H9 (cell line): ENCODE measurements around the gene OR7D2. TPM values are rescaled to one million over a fixed set of nuclear protein-coding genes. Genes with fewer than 3 reads are reported as not detected.
A peak's percentile ranks its signal among the peaks of the same experiment; 100 is the strongest.
"Not testable (repeated sequence)": the region's sequence is repeated elsewhere in the genome, so short reads cannot be mapped to it uniquely, and the experiment has no call there.

ENCODE experiments used
- DNase-seq: peaks from one replicate; pipeline ENCODE4 v3.0.0-alpha.2; 2017
- H2AFZ ChIP-seq: one replicate; pipeline ENCODE4 v1.6.1; 2013; ENCODE audit warnings: mild to moderate bottlenecking, low read length, control low read depth, moderate library complexity
- H2AK5ac ChIP-seq: 2 replicates; pipeline ENCODE4 v1.6.1; 2013; ENCODE audit warnings: low read length, control low read depth, mixed read lengths; ENCODE audit not compliant: insufficient read length
- H2BK120ac ChIP-seq: one replicate; pipeline ENCODE4 v1.6.1; 2013; ENCODE audit warnings: low read depth, mild to moderate bottlenecking, low read length, control low read depth, inconsistent platforms; ENCODE audit not compliant: poor library complexity, severe bottlenecking
- H2BK12ac ChIP-seq: 2 replicates; pipeline ENCODE4 v1.6.1; 2013; ENCODE audit warnings: low read length, control low read depth, mixed read lengths, low read depth; ENCODE audit not compliant: insufficient read length
- H2BK15ac ChIP-seq: 2 replicates; pipeline ENCODE4 v1.6.1; 2013; ENCODE audit warnings: low read depth, low read length, control low read depth
- H2BK20ac ChIP-seq: one replicate; pipeline ENCODE4 v1.6.1; 2013; ENCODE audit warnings: low read depth, mild to moderate bottlenecking, low read length, control low read depth, inconsistent platforms; ENCODE audit not compliant: poor library complexity, severe bottlenecking
- H2BK5ac ChIP-seq: 2 replicates; pipeline ENCODE4 v1.6.1; 2013; ENCODE audit warnings: low read length, control low read depth, mixed read lengths; ENCODE audit not compliant: insufficient read length
- H3K14ac ChIP-seq: 2 replicates; pipeline ENCODE4 v1.6.1; 2013; ENCODE audit warnings: low read length, control low read depth; ENCODE audit not compliant: insufficient read depth
- H3K18ac ChIP-seq: 2 replicates; pipeline ENCODE4 v1.6.1; 2013; ENCODE audit warnings: low read depth, mild to moderate bottlenecking, mixed read lengths, low read length, control low read depth; ENCODE audit not compliant: insufficient read length
- H3K23ac ChIP-seq: 2 replicates; pipeline ENCODE4 v1.6.1; 2013; ENCODE audit warnings: low read length, control low read depth, mixed read lengths, low read depth; ENCODE audit not compliant: insufficient read length
- H3K23me2 ChIP-seq: 2 replicates; pipeline ENCODE4 v1.6.1; 2013; ENCODE audit warnings: low read depth, mild to moderate bottlenecking, mixed read lengths, low read length, control low read depth; ENCODE audit not compliant: insufficient read length, poor library complexity, severe bottlenecking
- H3K27ac ChIP-seq: 2 replicates; pipeline ENCODE4 v1.5.1; 2013; ENCODE audit warnings: low read length, control low read depth, mixed read lengths, low read depth; ENCODE audit not compliant: insufficient read length
- H3K27me3 ChIP-seq: 2 replicates; pipeline ENCODE4 v1.6.1; 2013; ENCODE audit warnings: low read length, control low read depth, inconsistent platforms; ENCODE audit not compliant: insufficient read depth
- H3K4ac ChIP-seq: 2 replicates; pipeline ENCODE4 v1.6.1; 2013; ENCODE audit warnings: low read depth, mild to moderate bottlenecking, control low read depth, inconsistent platforms, low read length, moderate library complexity
- H3K4me1 ChIP-seq: 2 replicates; pipeline ENCODE4 v1.6.1; 2013; ENCODE audit warnings: low read length, control low read depth, inconsistent platforms; ENCODE audit not compliant: insufficient read depth
- H3K4me2 ChIP-seq: 2 replicates; pipeline ENCODE4 v1.6.1; 2013; ENCODE audit warnings: low read length, control low read depth, mixed read lengths; ENCODE audit not compliant: insufficient read length, insufficient read depth
- H3K56ac ChIP-seq: 2 replicates; pipeline ENCODE4 v1.6.1; 2013; ENCODE audit warnings: low read depth, mild to moderate bottlenecking, mixed read lengths, low read length, control low read depth; ENCODE audit not compliant: insufficient read length
- H3K79me1 ChIP-seq: 2 replicates; pipeline ENCODE4 v1.6.1; 2013; ENCODE audit warnings: low read depth, mild to moderate bottlenecking, moderate library complexity, low read length, control low read depth, inconsistent platforms; ENCODE audit not compliant: insufficient read depth, poor library complexity, severe bottlenecking
- H3K79me2 ChIP-seq: 2 replicates; pipeline ENCODE4 v1.6.1; 2013; ENCODE audit warnings: low read length, control low read depth, inconsistent platforms; ENCODE audit not compliant: insufficient read depth
- H3K9ac ChIP-seq: 2 replicates; pipeline ENCODE4 v1.6.1; 2013; ENCODE audit warnings: low read length, control low read depth, mixed read lengths; ENCODE audit not compliant: insufficient read length; ENCODE audit errors: extremely low read depth
- H3K9me3 ChIP-seq: one replicate; pipeline ENCODE4 v1.6.1; 2013; ENCODE audit warnings: low read depth, low read length, inconsistent platforms; ENCODE audit not compliant: control insufficient read depth
- H3T11ph ChIP-seq: one replicate; pipeline ENCODE4 v1.6.1; 2013; ENCODE audit warnings: mild to moderate bottlenecking, low read length, control low read depth, inconsistent platforms
- H4K20me1 ChIP-seq: one replicate; pipeline ENCODE4 v1.6.1; 2013; ENCODE audit not compliant: control insufficient read depth, insufficient read length, insufficient read depth
- H4K5ac ChIP-seq: 2 replicates; pipeline ENCODE4 v1.6.1; 2013; ENCODE audit warnings: low read depth, mild to moderate bottlenecking, mixed read lengths, low read length, control low read depth; ENCODE audit not compliant: insufficient read length
- H4K8ac ChIP-seq: replicated peaks from 2 replicates; pipeline ENCODE4 v1.6.1; 2013; ENCODE audit warnings: low read length, control low read depth, mixed read lengths, low read depth; ENCODE audit not compliant: insufficient read length
- H4K91ac ChIP-seq: 2 replicates; pipeline ENCODE4 v1.6.1; 2013; ENCODE audit warnings: low read depth, mild to moderate bottlenecking, moderate library complexity, mixed read lengths, low read length, control low read depth; ENCODE audit not compliant: insufficient read length
- H3K27ac Mint-ChIP-seq, 3 experiments: 2 replicates in 2 of 3; 3 replicates in 1 of 3; pipeline ENCODE4 v1.8.0; 2020 to 2021; ENCODE audit warnings: mixed read lengths in 3 of 3, mild to moderate bottlenecking in 1 of 3, moderate library complexity in 1 of 3
- H3K27me3 Mint-ChIP-seq: 2 replicates; pipeline ENCODE4 v1.8.0; 2021; ENCODE audit warnings: low read depth, mild to moderate bottlenecking, moderate library complexity, mixed read lengths
- H3K36me3 Mint-ChIP-seq, 3 experiments: 2 replicates in 2 of 3; 3 replicates in 1 of 3; pipeline ENCODE4 v1.8.0; 2020 to 2021; ENCODE audit warnings: low read depth in 3 of 3, mixed read lengths in 3 of 3; ENCODE audit not compliant: insufficient read depth in 1 of 3
- H3K4me1 Mint-ChIP-seq, 2 experiments: 2 replicates each; pipeline ENCODE4 v1.8.0; 2020; ENCODE audit warnings: mixed read lengths in 2 of 2
- H3K4me3 Mint-ChIP-seq, 2 experiments: 2 replicates in 1 of 2; 3 replicates in 1 of 2; pipeline ENCODE4 v1.8.0; 2020 to 2021; ENCODE audit warnings: mild to moderate bottlenecking in 2 of 2, mixed read lengths in 2 of 2, moderate library complexity in 1 of 2
- H3K9me3 Mint-ChIP-seq, 2 experiments: 2 replicates in 1 of 2; 3 replicates in 1 of 2; pipeline ENCODE4 v1.8.0; 2020; ENCODE audit warnings: mild to moderate bottlenecking in 2 of 2, mixed read lengths in 2 of 2, moderate library complexity in 1 of 2
- WGBS: extraction: QIAGEN DNeasy Blood & Tissue Kit; methylation state at CpG from one replicate; pipeline ENCODE4 v1.1.7; 2013; ENCODE audit warnings: missing lambda C conversion rate, low lambda C conversion rate, mixed read lengths; ENCODE audit not compliant: insufficient read length; ENCODE audit errors: extremely low coverage; 5-methylcytosine and 5-hydroxymethylcytosine counted together
- total RNA-seq: library from RNA; stranded (reverse); gene quantifications from 2 replicates; pipeline ENCODE4 v1.2.1, GENCODE V29; 2021
- TF ChIP-seq, protein P1 (sequence below): fragments of 200-600 bp; sonication (generic); conservative IDR thresholded peaks from 3 replicates; pipeline ENCODE4 v1.8.0; 2021; ENCODE audit warnings: antibody characterized with exemption, mild to moderate bottlenecking

Gene OR7D2
- total RNA-seq, 1 experiment from 2014 or later = 0.31 TPM

DNA sequence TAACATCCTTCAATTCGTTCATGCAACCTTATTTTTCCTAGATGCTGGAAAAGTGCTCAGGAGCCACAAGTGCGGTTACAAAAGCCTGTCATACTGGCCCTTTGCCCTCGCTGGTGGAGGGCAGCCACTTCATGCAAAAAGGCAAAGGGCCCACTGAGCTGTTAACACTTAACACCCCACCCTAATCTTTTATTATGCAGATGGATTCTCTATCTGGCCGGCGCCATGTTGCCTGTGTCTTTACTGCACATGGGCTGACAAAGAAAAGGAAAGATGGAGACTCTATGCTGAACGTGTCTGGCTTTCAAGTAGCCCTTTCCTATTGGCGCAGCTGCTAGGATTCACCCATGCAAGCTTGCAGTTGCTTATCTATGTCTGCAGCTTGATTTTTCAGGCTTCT lies 10.8 kb downstream of the OR7D2 start:
- Histone ChIP-seq H3K4me2 (no peak overlapping the region), H3K18ac (peak overlapping the region; percentile 27), H4K20me1 (no peaks in the 10 kb centered on the region), H3K27ac (no peak overlapping the region), H2BK120ac (peak overlapping the region; percentile 83), H3K4ac (no peak overlapping the region; the same call in 1 of the 2 replicates), H3K9me3 (no peaks in the 10 kb centered on the region), H2BK12ac (no peak overlapping the region), H3K14ac (peak overlapping the region; percentile 72; the same call in 1 of the 2 replicates), H3K79me1 (no peaks in the 10 kb centered on the region), H4K91ac (no peak overlapping the region), H3K4me1 (no peaks in the 10 kb centered on the region; the same call in 1 of the 2 replicates), H3K23me2 (no peaks in the 10 kb centered on the region), H4K5ac (peak overlapping the region; percentile 16), H3K23ac (no peak overlapping the region), H3T11ph (peak overlapping the region; percentile 24), H3K56ac (no peak overlapping the region), H3K27me3 (no peaks in the 10 kb centered on the region), H2BK15ac (no peak overlapping the region), H2AK5ac (no peak overlapping the region), H2AFZ (peak overlapping the region; percentile 83), H2BK5ac (no peak overlapping the region), H3K79me2 (no peaks in the 10 kb centered on the region), H2BK20ac (no peak overlapping the region), H3K9ac (no peak overlapping the region), H4K8ac (no peak overlapping the region)
- TF ChIP-seq, protein P1, sequence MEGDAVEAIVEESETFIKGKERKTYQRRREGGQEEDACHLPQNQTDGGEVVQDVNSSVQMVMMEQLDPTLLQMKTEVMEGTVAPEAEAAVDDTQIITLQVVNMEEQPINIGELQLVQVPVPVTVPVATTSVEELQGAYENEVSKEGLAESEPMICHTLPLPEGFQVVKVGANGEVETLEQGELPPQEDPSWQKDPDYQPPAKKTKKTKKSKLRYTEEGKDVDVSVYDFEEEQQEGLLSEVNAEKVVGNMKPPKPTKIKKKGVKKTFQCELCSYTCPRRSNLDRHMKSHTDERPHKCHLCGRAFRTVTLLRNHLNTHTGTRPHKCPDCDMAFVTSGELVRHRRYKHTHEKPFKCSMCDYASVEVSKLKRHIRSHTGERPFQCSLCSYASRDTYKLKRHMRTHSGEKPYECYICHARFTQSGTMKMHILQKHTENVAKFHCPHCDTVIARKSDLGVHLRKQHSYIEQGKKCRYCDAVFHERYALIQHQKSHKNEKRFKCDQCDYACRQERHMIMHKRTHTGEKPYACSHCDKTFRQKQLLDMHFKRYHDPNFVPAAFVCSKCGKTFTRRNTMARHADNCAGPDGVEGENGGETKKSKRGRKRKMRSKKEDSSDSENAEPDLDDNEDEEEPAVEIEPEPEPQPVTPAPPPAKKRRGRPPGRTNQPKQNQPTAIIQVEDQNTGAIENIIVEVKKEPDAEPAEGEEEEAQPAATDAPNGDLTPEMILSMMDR = no peak
- peaks cover 15% of the 10 kb centered on the region for H3K27me3 Mint-ChIP-seq
- peaks cover 13 to 17% (median 14%) of the 10 kb centered on the region in 3 experiments for H3K36me3 Mint-ChIP-seq
- WGBS = no CpG with 5 or more reads among the region's 7 CpGs
- H3K4me1 Mint-ChIP-seq = peaks cover 13 to 14% of the 10 kb centered on the region in 2 experiments
- peaks cover 69 to 73% of the 10 kb centered on the region in 2 experiments for H3K9me3 Mint-ChIP-seq
- peak; percentile 51 for DNase-seq
- H3K4me3 Mint-ChIP-seq = no peak overlapping the region
- H3K27ac Mint-ChIP-seq = peak overlapping the region in 2 of 3 experiments; percentile 58 to 72; a peak in 3 of 7 replicates

DNA sequence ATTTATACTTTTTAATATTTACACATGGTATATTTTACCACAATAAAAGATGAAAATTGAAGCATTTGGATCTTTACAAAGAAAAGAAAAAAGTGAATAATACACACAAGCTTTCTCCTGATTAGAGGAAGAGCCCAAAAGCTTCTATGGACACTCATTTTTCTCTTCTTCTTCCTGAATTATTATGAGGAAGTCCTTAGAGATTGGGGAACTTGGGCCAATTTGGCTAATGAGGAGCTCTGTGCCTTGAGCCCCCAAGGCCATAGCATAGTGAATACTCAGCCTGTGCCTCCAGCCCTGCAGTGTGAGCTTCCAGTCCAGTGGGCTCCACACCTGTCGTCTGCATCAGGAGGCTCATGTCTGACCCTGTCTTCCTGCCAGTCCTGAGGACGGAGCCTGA lies 19.3 kb downstream of the OR7D2 start:
- H4K20me1 ChIP-seq, H3K36me3 Mint-ChIP-seq, H3K27ac ChIP-seq, H4K8ac ChIP-seq, H3K56ac ChIP-seq, H3K27me3 Mint-ChIP-seq, H3K4ac ChIP-seq, H3K9me3 ChIP-seq, H3K27ac Mint-ChIP-seq, H4K5ac ChIP-seq, H2BK15ac ChIP-seq, H3K18ac ChIP-seq, H3K4me3 Mint-ChIP-seq, H2BK12ac ChIP-seq, H2AFZ ChIP-seq, DNase-seq, H3K4me2 ChIP-seq, H2BK20ac ChIP-seq, H2AK5ac ChIP-seq, H3K79me2 ChIP-seq, H4K91ac ChIP-seq, H3K14ac ChIP-seq, H3K9ac ChIP-seq, H2BK5ac ChIP-seq, H3K27me3 ChIP-seq, H3K23me2 ChIP-seq, H3K4me1 Mint-ChIP-seq, H2BK120ac ChIP-seq, H3K23ac ChIP-seq, H3K79me1 ChIP-seq, H3T11ph ChIP-seq, H3K4me1 ChIP-seq: not testable (repeated sequence)
- WGBS = no CpG with 5 or more reads among the region's 2 CpGs
- H3K9me3 Mint-ChIP-seq = peaks cover 77 to 79% of the 10 kb centered on the region in 2 experiments
